GM18907 (cell line): ENCODE data around the gene FBRSL1.
"Not testable (repeated sequence)": the region's sequence is repeated elsewhere in the genome, so short reads cannot be mapped to it uniquely, and the experiment has no call there.

Experiments used
- ATAC-seq: cut with Tn5 transposase; IDR thresholded peaks from one replicate; pipeline ENCODE4 v1.9.1; 2021; ENCODE audit warnings: mild to moderate bottlenecking, moderate library complexity; ENCODE audit not compliant: unreplicated experiment

The FBRSL1 gene

GRCh38 chr12:132453361-132454192 lies 36.4 kb upstream of the FBRSL1 start:
- no peak for ATAC-seq

GRCh38 chr12:132454193-132454932 lies 35.6 kb upstream of the FBRSL1 start:
- no peak for ATAC-seq

GRCh38 chr12:132454933-132455418 lies 35.0 kb upstream of the FBRSL1 start:
- no peak for ATAC-seq

GRCh38 chr12:132455565-132455964 lies 34.4 kb upstream of the FBRSL1 start:
- no peak for ATAC-seq

GRCh38 chr12:132456186-132456943 lies 33.6 kb upstream of the FBRSL1 start:
- no peak for ATAC-seq

- no peak for ATAC-seq
Measured at GRCh38 chr12:132456944-132457495, 32.9 kb upstream of the FBRSL1 start.

GRCh38 chr12:132458441-132458840 lies 31.5 kb upstream of the FBRSL1 start:
- no peak for ATAC-seq

- ATAC-seq, result no peak
Measured at GRCh38 chr12:132458846-132459641, 30.9 kb upstream of the FBRSL1 start.

GRCh38 chr12:132460571-132460970 lies 29.4 kb upstream of the FBRSL1 start:
- no peak for ATAC-seq

GRCh38 chr12:132461526-132461925 lies 28.4 kb upstream of the FBRSL1 start:
- ATAC-seq, result no peak

GRCh38 chr12:132462788-132463187 lies 27.2 kb upstream of the FBRSL1 start:
- no peak for ATAC-seq

GRCh38 chr12:132463284-132463924 lies 26.5 kb upstream of the FBRSL1 start:
- not testable (repeated sequence) for ATAC-seq

GRCh38 chr12:132464304-132464703 lies 25.6 kb upstream of the FBRSL1 start:
- not testable (repeated sequence) for ATAC-seq

GRCh38 chr12:132464820-132465219 lies 25.1 kb upstream of the FBRSL1 start:
- no peak for ATAC-seq

GRCh38 chr12:132465269-132466190 lies 24.4 kb upstream of the FBRSL1 start:
- no peak for ATAC-seq

GRCh38 chr12:132466241-132467201 lies 23.4 kb upstream of the FBRSL1 start:
- ATAC-seq, result no peak

GRCh38 chr12:132467511-132467910 lies 22.4 kb upstream of the FBRSL1 start:
- ATAC-seq, result no peak
